Left forelimb (tissue), 1 donor: ENCODE results near the gene EDN1.

Experiments used
- DNase-seq: peaks from one replicate; pipeline ENCODE4 v3.0.0-alpha.2; 2018; ENCODE audit warnings: low spot score

EDN1 gene

DNA sequence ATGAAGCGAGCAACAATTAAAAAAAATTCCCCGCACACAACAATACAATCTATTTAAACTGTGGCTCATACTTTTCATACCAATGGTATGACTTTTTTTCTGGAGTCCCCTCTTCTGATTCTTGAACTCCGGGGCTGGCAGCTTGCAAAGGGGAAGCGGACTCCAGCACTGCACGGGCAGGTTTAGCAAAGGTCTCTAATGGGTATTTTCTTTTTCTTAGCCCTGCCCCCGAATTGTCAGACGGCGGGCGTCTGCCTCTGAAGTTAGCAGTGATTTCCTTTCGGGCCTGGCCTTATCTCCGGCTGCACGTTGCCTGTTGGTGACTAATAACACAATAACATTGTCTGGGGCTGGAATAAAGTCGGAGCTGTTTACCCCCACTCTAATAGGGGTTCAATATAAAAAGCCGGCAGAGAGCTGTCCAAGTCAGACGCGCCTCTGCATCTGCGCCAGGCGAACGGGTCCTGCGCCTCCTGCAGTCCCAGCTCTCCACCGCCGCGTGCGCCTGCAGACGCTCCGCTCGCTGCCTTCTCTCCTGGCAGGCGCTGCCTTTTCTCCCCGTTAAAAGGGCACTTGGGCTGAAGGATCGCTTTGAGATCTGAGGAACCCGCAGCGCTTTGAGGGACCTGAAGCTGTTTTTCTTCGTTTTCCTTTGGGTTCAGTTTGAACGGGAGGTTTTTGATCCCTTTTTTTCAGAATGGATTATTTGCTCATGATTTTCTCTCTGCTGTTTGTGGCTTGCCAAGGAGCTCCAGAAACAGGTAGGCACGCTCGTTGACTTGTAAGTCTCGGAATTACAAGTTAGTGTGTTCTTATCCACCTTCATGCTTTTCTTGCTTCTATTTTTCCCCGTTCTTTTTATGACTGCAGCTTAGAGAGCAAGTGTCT, at the start of gene EDN1:
TSS of gene EDN1 (plus strand) at position 429 of the 888 bp plus-strand sequence. CDS start at position 698, 269 bp downstream.
- peak; percentile 82 for DNase-seq

DNA sequence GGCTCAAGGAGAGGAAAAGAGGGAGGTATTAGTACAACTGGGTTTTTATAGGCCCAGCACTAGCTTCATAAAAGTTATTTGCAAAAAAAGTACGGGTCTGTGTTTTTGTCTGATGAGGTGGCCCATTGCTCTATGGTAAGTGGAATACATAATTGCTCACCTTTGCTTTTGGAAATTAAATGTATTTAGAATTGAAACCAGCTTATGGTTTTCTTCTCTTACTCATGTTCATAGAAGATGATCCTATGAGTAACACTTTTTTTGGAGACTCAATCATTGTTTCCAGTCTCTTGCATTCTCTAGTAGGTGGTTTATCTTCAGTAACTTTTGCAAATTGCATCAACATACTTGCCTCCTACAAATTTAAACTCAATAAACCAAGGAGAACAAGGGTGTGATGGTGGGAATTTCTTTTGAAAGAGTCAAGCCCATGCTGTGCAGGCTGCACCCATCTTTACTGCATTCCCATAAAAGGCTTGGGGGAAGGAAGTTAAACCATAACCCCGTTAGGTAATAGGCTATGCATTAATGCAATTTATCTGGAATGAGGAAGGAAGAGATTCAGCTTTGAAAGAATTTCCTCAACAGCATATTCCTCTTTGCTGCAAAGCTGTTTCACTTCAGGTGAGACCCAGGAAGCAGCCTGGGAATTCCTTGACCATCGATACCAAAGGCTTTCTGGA, 48.5 kb upstream of the EDN1 start:
- DNase-seq: no peak

DNA sequence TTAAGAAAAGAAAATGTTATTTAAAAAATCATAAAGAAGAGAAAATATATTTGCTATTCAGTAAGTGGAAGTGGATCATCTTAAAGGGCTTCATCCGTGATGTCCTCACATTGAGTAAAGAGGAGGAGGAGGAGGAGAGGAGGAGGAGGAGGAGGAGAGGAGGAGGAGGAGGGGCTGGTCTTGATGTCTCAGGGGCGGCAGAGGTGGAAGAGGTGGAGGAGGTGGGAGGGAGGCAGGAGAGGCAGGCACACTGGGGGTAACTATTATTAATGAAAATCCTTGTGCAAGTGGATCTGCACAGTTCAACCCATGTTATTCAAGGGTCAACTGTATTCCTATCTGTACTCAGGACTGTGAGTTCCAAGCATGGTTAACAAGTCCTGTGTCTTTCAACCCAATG, 47.0 kb upstream of the EDN1 start:
- no peak for DNase-seq

DNA sequence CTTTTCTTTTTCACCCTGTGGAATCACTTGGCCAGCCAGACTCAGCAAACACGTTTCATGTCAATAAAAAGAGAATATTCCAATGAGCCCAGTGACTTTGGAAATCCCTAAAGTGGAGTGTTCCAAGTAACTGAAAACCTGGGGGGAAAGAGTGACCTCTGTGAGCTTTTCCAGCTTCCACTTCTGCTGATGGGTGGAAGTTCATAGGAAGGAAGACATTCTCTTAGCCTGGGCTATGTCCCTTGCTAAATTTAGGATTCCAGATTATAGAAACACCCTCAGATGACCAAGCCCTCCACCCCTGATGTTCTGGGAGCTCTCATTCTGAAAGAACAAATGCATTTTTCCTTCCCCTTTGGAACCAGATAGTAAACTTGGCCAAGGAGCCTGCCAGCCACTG, 44.8 kb upstream of the EDN1 start:
- DNase-seq: no peak

DNA sequence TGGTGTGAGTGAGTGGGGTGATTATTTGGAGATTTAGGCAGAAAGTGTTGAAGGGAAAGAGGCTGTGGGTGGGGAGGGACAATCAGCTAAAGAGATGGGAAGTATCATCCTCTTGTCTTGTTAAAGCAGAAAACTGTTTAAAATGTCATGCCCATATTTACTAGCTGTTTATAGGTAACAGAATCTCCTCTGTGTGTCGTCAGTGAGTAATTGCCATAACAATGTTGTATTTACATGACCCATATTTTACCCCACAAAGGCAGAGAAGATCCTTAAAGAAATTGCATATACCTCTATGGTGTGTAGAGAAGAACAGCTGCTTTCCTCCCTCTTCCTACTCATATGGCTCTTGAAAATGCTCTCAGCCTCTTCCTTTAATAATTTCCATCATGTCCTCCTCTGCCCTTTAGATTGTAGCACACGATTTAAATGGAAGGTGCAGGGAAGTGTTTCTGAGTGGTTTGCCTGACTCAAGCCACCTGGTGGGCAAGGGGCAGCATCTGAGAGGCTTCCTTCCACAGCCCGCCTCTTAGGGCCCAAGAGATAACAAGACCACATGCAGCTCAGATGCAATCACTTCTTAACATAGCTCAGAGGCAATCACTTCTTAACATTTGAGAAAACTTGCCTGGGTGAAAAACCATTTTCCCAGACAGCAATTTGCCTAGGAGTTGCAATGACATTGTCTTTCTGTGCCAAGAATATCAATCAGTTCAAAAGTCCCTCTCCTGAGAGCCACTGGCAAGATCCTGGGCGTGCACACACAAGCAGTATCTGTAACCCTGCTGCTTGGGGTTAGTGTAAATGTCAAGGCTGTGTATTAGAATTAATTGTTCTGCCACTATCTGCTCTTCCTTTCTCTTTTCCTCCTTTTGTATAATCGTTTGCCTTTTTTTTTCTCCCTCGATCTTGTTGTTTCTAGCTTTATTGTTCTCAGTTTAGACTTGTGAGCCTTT, 44.1 kb upstream of the EDN1 start:
- DNase-seq: no peak

DNA sequence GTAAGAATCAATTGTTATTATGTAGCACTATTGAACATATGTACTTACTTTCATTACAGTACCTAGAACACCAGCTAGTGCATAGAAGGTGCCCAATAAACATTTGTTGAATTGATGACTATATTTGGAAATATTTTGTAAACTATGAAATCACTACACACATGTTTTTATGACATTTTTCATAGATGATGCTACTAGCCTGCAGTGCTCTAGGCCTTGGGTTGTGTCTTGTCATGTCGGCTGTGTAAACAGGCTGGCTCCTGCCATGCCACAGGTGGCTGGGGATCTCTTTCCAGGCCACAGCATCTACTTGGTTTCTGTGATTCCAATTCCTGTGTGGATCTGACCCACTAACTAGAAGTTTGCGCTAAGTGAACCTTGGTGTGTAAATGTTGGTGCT, 43.3 kb upstream of the EDN1 start:
- no peak for DNase-seq

DNA sequence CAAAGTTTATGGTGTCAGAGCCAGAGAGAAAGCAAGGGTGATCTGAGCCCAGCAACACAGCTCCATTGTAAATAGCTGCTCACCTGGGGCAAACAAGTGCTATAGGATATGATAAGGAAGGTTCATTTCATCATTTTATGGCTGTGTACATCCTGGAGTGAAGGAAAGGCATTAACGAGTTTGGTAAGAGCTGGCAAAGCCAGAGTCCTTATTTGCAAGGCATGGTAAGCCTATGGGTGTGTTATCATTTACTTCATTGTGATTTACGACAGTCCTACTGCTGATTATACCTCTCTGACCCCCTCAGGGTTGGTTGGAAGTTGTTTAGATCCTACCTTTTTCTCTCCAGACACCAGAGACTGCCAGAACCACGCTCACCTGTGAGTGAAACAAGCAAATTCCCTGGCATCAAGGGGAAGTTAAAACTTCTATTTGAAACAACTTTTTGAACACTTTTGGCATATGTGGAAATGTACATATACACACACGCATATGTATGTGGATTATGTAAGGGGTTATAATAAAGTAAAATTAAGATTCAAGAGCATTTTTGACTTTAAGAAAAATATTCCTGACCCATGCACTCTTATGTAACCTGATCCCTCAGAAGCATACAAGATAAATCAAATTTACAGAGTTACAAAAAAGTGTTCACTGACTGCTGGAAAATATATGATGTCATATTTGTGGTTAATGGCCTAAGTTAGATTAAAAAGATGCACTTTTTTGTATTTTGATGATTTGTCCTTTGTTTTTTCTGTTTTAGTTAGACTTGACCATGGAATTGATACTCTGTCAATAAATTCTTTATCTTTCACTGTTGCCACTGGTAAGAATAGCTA, 40.4 kb upstream of the EDN1 start:
- no peak for DNase-seq

DNA sequence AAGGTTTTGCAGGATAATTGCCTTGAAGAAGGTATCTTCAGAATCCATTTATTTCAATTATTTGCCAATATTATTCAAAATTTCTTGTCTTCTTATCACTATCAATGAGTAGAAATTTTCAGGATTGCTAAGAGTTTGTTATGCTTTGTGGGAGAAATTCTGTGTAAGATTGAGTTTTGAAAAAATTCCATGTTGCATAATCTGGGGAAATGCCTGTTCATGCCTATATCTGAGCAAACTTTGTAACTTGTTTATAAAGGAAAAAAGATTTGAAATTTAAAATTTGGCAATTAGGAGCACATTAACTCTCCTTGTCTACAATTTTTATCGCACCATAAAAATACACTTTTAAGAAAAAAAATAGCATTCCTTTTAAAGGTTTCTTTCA, 39.8 kb upstream of the EDN1 start:
- no peak for DNase-seq

DNA sequence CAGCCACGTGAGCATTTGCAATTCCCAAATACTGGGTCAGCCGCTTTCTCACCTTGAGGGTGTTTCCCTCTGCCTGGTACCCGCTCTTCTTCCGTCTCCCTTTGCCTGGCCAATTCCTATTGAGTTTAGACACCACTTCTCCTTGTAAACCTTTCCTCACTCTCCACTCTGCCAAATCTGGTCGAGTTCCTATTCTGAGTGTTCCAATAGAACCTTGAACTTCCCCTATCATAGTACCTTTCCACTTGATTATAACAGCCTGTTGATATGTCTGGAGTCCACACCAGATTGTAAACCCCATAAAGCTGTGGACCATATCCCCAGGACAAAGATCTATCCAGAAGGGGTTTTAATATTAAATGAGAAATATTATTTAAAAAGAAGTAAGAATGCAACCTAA, 36.0 kb upstream of the EDN1 start:
- DNase-seq: no peak

DNA sequence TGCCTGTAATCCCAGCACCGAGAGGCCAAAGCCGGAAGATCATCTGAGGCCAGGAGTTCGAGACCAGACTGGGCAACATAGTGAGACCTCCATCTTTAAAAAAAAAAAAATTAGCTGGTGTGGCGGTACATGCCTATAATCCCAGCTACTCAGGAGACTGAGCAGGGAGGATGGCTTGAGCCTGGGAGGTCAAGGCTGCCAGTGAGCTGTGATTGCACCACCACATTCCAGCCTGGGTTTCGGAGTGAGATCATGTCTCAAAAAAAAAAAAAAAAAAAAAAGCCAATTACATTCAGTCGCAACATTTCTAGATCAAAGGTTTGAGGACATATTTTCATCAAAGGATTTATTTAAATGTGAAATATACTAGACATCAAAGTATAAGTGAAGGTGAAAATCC, 32.0 kb upstream of the EDN1 start:
- DNase-seq: no peak

DNA sequence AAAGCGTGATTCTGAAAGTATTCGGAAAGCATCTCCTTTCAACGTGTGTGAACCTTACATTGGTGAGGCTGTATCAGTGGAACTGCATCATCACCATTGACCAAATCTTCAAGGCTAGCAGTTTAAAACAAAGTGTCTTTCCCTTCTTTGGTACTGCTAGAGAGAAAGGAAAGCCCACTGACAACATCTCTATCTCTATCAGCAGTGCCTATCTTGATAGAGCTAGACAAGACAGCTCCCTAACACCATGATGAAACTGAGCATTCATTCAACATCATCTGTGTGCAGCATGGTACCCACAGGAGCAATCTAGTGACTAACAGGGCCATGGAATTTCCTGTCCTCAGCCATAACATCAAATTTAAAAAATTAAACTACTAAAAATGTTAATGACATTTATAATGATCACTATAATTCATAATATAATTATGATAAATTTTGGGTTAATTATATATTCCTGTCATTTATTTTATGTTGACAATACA, 31.5 kb upstream of the EDN1 start:
- no peak for DNase-seq

DNA sequence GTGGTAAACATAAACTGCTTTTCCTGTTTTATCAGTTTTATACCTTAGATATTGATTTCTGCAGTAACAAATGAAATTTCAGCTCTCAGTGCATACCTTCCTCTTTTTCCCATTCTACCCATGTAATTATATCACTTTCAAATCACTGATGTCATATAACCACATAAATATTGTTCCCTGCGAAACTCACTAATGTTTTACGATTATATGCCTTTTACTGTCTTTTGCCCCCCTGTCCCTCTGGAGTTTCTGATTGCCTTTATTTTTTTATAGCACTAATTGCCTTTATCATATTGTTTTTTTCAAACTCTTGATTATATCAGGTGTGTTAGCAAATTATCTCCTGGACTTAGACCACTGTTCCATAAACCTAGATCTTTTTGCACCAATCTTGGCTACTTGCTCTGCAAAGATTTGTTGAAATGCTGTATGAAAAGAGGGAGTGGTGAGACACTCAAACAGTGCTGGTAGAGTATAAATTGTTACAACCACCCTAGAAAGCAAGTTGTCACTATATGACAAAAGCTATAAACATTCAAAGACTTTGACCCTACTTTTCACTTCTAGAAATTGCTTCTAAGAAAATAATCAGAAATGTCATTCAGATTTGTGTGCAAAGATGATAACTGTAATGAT, 29.6 kb upstream of the EDN1 start:
- DNase-seq: no peak

DNA sequence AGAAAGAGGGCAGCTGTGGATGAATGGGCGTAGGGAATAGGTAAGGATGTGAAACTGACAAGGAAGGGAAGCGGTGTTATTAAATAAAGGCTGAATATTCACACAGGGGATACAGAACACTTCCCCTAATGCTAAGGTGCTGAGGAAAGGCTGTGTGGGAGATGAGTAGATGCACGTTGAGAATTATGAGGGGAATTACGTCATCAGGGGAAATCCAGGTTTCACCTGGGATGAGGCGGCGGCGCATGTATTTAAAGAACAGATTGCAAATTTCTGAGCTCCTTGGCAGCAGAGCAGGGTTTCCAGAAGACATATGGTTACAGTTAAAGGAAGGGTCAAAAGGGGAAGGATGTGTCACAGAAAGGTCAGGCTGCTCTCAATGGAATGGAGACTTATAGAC, 28.7 kb upstream of the EDN1 start:
- no peak for DNase-seq

DNA sequence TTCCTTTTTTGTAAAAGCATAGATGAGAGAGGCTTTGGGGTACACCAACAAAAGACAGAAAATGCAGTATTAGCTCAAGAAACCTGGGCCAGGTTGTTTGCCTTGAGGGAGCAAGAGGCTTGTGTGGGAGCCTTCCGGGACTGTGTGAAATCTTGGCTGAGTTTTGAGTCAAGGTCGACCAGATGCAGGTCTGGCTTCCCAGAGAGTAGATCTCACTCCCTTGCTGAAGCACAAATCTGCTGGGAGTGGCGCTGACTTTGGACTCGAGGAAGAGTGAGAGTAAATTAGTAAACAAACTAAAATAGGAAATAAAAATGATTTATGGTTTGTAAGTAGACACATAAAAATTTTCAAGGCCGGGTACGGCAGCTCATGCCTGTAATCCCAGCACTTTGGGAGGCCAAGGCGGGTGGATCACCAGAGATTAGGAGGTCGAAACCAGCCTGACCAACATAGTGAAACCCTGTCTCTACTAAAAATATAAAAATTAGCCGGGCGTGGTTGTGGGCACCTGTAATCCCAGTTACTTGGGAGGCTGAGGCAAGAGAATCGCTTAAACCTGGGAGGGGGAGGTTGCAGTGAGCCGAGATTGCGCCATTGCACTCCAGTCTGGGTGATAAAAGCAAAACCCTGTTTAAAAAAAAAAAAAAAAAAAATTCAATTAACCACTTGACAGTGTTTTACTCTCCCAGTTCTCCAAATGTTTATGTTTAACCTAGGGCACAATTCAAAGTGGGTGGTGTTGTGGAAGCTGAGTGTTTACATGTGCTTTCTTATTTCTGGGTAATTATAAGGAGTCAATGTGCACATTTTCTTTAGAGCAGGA, 27.7 kb upstream of the EDN1 start:
- no peak for DNase-seq

DNA sequence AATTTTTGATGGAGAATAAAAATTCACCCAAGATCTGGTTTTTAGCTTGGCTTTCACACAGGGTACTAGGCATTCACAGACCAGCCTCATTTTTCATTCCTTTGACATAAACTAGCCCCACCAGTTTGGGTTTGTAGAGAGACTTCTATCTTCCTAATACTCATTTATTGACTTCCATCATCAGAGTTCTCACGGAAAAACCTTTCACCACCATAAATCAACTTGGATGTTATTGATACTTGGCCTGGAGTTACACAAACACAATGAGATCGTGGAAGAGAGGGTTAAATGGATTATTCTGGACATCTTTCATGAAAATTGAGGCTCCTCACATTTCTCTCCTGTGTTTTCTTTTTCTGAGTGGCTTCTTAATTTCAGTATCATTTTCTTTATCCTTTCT, 26.8 kb upstream of the EDN1 start:
- no peak for DNase-seq

DNA sequence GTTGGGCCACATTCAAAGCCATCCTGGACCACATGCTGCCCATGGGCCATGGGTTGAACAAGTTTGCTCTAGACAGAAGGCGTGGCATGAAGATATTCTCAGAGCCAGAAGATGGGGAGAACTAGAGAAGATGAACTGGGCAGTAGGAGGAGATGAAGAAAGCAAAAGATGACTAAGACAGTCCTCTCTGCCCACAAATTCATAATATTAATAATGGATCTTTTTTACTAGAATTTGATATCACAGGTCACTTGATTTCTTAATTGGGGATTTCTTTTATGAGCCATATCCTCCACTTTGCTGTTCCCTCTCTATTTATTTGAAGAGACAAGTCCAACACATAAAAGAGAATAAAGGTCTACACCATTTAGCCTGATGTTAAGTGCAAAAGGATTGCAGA, 25.5 kb upstream of the EDN1 start:
- no peak for DNase-seq

DNA sequence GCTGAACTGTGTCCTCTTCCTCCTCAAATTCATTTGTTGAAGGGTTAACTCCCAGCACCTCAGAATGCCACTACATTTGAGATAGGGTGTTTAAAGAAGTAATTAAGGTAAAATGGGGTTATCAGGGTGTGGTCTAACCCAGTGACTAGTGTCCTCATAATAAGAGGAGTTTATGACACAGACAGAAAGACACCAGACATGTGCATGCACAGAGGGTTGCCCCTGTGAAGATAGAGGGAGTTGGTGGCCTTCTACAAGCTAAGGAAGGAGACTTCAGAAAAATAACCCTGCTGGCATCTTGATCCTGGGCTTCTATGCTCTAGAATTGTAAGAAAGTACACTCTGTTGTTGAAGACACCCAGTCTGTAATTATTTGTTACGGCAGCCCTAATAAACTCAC, 24.9 kb upstream of the EDN1 start:
- no peak for DNase-seq

DNA sequence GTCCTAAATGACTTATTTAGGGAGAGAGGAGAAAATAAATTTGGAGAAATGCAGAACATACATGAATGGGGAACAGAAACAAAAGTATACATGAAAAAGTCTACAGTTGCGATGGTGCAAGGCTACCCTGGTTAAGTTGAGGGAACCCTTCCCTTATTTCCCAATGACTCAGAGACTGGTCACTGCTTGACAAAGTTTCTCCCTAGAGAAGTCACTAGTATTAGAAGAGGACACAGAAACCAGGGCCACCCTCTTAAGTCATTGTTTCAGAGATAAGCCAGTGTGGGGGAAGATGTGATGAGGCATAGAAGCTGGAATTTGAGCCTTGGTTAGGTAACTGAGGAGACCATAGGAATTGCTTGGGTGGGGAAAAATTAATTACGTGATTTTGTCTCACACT, 24.4 kb upstream of the EDN1 start:
- DNase-seq: no peak

DNA sequence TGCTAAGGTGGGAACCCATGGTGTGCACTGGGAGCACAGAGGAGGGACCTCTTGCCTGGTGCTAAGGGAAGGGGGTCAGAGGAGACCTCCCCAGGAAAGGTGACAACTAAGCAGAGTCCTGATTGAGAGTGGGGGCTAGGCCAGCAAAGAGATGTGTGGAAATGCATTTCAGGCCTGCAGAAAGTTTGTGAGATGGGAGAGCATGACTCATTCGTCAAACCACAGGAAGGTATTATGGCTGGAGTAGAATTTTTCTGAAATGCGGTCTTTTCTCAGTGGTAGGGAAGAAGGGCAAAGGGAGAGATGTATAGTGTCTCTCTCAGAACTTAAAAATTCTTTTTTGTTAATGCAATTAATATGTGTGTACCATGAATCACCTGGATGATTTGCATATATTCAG, 23.6 kb upstream of the EDN1 start:
- no peak for DNase-seq

DNA sequence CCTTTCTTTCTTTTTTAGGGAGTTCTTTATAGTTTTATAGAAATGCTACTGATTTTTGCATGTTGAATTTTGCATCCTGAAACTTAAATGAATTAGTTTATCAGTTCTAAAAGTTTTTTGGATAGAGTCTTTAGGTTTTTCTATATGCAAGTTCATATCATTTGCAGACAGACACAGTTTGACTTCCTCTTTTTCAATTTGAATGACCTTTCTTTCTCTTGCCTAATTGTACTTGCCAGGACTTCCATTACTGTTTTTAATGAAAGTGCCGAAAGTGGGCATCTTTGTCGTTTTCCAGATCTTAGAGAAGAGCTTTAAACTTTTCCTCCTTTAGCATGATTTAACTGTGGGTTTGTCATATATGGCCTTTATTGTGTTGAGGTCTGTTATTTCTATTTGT, 21.1 kb upstream of the EDN1 start:
- no peak for DNase-seq
